GM18867 (cell line): Measurements from ENCODE around the gene ACBD4.
"Not testable (repeated sequence)": the region's sequence is repeated elsewhere in the genome, so short reads cannot be mapped to it uniquely, and the experiment has no call there.

Experiments used
- ATAC-seq: cut with Tn5 transposase; IDR thresholded peaks from one replicate; pipeline ENCODE4 v1.9.1; 2021; ENCODE audit warnings: mild to moderate bottlenecking, moderate library complexity; ENCODE audit not compliant: unreplicated experiment

The ACBD4 gene

DNA sequence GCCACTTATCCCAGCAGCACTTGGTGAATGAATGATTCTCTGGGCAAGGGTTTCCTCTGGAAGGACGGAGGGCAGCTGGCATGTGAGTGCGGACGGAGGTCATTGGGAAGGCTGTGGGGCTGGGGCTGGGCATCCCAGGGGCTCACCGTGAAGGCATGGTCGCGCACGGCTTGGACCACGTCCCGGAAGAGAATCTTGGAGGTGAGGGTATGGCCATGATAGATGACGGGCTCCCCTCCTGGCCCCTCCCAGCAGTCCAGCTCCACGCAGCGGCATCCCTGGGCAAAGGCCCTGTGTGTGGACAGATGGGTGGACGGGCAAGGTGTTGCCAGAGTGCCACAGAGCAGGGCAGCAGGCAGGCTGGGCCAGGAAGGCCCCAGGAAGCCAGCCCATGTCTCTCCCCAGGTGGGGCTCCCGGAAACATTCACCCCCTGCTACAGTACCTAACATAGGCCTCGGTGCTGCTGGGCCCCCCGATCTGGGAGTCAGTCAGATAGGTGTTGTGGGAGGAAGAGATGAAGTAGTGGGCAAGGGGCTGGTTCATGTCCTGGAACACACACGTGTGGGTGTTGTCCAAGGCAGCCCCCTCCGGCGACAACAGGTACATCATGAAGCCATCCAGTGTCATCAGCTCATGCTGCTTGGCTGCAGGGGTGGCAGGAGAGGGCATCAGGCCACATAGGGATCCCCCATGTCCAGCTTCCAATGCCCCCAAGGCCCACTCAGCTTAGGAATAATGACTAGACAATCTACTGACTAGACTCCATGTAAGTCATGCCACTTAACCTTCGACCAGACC, 17.4 kb upstream of the ACBD4 start:
- ATAC-seq, result no peak

DNA sequence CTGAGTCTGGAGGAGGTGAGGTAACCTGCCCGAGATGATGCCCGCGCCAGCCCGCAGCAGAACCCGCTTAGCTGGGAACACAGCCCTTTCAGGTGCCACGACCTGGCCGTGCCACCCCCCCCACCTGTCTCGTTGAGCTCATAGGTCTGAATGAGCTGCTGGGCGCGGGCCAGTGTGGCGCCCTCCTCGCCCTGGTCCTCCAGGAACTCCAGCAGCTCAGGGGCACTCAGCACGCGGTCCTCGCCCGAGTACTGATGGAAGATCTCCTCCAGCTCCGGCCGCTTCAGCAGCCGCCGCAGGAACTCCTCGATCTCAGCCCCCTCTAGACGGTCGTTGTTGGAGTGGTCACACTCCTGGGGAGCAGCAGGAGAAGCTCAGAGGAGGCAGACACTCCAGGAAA, 16.8 kb upstream of the ACBD4 start:
- no peak for ATAC-seq

DNA sequence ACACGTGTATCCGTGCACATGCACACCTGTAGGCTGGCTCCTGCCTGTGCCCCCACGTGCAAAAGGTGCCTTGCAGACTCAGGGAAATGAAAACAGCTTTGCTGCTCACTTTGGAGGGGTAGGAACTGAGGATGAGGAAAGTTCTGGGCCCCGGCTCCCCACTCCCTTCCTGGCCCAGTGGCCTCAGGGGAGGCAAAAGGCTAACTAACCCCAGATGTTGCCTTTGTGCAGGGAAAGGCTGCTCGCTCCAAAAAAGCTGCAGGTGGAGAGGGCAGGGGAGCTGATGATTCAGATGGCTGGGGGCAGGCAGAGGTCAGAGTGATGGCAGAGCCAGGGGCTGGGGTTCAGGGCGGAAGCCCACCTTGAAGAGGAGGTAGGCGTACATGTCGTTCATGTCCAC, 15.5 kb upstream of the ACBD4 start:
- ATAC-seq, result no peak

DNA sequence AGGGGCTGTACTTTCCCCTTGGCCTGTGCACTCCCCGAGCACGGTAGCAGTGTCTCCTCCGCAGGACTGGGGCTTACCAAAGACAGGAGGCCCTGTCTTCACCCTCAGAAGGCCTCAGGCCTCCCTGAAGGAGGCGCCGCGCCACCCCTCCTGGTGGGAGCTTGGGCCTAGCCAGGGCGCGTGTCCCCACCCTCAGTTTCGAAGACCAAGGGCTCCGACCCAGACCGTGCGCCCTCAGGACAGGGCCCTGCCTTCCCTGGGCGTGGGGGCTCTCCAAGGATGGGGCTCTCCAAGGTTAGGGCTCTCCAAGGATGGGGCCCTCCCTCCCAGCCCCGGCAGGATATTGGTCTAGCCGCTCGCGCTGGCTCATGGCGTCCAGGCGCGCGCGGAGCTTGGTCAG, 14.9 kb upstream of the ACBD4 start:
- no peak for ATAC-seq

DNA sequence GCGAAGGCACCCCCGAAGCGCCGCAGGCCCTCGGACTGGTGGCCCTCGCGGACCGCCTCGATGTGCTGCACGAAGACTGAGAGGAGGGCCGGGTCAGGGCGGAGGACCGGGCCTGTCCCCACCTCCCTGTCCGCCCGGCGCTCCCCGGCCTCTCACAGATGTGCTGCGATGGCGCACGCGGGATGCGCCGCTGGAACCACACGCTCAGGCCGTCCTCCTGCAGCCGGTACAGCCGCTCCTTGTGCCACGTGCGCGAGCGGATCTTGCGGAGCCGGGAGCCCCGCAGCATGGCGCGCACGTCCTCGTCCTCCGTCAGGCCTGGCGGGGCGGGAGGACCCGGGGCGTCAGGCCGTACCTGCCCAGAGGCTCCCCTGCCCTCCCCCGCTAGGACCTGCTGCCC, 14.4 kb upstream of the ACBD4 start:
- ATAC-seq, result no peak

DNA sequence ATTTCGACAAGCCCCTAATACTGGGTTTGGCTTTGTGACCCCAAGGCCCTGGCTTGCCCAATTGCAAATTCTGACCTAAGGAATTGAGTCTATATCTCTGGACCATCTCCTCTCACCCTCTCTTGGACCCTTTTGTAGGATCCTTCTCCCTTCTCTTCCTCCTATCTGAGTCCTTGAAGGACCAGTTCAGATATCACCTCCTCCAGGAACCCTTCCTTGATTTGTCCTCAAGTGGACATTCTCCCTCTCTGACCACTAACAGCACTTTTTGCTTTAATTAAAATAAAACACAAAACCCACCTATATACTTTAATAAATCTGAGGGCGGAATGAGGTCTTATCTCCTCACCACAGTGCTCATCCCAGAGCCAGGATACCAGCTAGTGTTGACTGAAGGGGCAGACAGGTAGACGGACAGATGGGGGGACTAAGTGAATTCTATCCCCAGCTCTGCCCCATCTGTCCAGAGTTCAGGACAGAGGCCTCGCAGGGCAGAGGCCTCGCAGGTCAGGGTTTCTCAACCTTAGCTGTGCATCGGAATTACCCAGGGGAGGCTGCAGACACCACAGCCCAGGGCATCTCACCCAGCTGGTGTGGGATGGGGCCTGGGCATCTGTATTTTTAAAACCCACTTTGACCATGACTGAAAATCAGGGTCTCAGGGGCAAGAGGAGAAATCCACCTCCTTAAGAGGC, 12.3 kb upstream of the ACBD4 start:
- ATAC-seq, result no peak

DNA sequence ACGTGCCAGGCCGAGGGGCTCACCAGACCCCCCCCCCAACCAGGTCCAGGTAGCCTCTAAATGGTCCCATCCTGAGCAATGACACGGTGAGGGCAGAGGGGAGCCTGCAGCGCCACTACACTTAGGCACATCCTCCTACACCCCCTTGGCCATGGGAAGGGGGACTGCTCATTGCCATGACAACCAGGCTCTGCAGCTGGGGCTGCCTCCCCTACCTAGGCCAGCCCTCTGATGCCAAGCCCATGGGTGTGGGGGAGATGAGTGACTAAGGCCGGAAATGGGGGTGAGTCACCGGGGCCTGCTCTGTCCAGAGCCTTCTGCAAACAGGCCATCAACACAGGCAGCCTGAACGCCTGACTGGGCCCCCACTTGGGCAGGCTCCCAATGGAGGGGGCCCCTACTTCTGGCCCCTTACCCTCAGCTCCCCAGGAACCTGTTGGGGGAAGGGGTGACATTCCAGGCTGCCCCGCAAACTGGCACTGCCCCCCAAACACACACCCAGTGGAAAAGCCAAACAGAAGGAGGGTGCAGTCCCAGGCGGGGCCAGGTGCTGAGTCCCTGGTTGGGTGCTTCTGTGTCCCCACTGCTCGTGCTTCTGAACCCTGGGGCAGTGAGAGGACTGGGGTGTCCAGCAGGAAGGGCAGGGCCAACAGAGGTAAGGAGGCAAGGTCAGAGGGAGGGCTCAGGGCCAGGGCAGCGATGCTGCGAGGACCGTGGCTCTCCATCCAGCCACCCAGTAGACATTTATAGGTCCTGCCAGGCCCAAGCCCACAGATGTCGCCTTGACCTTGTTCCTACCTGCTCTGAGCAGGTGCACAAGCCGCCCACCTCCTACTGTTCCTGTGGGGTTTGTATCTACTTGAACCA, 11.3 kb upstream of the ACBD4 start:
- ATAC-seq, result no peak

DNA sequence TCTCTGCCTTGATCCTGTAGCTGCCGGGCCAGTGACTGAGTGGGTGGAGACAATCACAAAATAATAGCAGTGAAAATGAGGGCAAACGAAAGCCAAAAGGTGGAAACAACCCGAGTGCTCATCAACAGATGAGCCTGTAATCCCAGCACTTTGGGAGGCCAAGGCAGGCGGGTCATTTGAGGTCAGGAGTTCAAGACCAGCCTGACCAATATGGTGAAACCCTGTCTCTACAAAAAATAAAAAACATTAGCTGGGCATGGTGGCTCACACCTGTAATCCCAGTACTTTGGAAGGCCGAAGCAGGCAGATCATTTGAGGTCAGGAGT, 10.7 kb upstream of the ACBD4 start:
- ATAC-seq, result not testable (repeated sequence)

DNA sequence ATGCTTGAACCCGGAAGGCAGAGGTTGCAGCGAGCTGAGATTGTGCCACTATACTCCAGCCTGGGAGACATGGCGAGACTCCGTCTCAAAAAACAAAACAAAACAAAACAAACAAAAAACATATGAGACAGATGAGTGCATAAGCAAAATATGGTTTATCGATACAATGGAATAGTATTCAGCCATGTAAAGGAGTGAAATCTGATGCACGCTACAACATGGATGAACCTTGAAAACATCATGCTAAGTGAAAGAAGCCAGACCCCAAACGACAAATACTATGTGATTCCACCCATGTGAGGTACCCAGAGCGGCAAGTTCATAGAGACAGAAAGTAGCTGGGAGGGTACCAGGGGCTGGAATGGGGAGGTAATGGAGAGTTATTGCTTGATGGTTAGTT, 10.0 kb upstream of the ACBD4 start:
- ATAC-seq, result no peak

DNA sequence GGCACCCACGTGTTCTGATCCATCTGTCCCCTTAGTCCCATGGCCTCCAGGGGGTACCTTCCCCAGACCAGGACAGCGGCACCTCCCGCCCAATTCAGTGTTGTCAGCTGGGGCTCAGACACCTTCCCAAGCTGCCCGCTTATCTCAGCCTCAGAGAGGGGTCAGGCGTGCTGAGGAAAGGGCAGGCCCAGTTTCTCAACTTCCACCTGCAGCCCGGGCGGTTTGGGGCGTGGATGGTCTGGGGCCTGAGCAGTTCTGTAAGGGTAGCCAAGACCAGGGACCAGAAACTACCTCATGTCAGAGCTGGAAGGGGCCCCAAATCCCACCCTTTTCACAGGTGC, 8.3 kb upstream of the ACBD4 start:
- no peak for ATAC-seq

DNA sequence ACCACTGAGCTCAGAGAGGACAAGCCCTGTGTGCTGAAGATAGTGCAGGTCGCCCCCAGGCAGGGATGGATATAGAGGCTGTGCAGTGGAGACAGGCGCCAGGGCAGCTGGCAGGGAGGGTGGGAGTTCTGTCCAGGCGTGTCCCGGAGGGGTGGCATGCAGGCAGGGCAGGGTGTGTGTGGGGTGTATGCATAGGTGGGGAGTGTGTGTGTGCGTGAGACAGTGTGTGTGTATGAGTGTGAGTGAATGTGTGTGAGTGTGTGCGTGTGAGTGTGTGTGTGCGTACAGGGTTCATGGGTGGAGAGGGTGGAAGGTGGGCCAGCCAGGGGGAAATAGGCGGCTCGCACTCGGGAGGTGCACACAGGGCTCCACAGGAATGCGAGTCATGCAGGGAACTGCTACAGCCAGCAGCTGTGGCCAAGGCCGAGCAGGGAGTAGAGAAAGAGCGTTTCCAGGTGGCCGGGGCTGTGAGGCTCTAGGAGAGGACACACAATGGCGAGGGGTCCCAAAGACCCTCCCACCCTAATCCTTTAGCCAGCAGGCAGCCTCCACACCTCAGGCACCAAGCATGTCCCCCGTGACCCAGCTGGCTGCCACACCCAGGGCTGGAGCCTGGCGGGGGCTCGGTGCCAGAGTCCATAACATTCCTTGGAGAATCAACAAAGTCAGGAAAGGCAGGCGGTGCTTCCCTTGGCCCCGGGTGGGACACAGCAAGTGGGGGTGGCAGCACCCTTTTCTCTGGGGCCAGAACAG, 7.8 kb upstream of the ACBD4 start:
- no peak for ATAC-seq

DNA sequence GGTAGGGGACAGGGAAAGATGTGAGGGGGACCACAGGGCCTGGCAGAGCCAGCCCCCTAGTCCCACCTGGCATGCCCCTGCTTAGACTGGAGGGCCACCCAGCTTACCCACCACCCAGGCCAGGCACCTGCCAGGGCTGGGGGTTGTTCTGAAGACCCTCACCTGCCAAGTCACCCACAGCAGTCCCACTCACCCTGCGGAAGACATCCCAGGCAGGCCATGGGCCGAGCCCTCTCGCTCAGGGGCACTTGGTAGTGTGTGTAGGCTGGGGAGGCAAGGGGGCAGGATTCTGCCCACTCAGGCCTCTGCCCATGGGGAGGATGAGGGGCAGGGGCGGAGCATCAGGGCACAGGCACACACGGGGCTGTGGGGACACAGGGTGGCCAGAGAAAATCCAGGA, 7.2 kb upstream of the ACBD4 start:
- ATAC-seq, result no peak

DNA sequence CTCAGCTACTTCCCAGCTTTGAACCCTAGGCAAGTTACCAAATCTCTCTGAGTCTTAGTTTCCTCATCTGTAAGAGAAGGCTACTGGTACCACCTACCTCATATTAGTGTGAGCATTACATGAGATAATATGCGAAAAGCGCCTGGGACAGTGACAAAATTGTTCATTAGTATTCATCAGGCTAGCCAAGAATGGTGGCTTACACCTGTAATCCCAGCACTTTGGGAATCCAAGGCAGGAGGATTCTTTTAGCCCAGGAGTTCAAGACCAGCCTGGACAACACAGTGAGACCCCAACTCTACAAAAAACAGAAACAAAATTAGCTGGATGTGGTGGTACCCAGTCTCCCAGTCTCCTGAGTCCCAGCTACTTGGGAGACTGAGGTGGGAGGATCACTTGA, 6.5 kb upstream of the ACBD4 start:
- ATAC-seq, result no peak

DNA sequence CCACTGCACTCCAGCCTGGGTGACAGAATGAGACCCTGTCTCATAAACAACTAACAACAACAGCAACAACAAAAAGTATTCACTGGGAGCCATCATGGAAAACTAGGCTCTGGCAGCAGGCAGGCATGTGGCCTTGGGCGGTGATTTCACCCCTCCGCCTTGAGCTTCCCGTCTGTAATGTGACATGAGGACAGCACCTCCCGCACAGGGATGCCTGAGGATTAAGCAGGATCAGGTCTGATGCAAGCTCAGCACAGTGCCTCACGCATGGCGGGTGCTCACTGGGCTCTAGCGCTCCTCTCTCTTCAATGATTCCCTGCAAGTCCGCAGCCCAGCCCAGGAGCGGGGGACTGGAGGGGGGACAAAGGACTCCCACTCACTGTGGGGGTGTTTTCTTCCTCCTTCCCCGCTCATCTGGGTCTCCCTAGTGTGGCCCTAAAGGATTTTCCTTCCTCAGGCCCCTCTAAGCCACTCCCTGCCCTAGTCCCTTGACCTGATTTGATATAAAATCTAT, 6.0 kb upstream of the ACBD4 start:
- ATAC-seq, result no peak

DNA sequence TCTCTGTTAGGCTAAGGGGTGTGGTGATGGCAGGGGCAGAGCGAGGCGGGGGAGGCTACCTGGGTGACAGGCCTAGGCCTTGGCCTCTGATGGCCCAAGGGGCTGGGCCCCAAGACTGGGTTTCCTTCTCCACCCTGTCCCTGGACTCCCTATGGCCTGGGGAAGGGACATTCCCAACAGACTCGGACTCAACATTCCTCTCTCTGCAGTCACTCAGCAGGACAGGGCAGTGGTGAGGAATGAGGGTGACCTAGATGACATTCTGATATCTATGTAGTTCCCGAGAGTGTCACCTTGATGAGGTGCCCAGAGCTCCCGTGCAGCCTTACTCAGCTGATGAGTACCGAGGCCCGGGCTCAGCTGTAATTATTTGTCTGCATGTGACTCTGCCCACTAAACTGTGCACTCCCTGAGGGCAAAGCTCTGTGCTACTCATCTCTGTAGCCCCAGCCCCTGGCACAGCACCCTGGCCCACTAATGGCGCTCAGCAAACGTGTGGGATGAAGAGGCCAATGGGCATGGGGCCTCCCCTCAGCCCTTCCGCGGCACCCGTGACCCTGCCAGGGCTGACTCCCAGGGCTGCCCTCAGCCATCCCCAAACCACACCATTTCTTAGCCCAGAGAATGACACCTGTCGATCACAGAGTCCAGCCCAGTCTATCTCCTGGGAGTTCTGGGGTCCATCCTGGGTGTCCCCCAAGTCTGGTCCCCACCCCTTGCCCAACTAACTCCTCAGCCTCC, 5.4 kb upstream of the ACBD4 start:
- ATAC-seq, result no peak

DNA sequence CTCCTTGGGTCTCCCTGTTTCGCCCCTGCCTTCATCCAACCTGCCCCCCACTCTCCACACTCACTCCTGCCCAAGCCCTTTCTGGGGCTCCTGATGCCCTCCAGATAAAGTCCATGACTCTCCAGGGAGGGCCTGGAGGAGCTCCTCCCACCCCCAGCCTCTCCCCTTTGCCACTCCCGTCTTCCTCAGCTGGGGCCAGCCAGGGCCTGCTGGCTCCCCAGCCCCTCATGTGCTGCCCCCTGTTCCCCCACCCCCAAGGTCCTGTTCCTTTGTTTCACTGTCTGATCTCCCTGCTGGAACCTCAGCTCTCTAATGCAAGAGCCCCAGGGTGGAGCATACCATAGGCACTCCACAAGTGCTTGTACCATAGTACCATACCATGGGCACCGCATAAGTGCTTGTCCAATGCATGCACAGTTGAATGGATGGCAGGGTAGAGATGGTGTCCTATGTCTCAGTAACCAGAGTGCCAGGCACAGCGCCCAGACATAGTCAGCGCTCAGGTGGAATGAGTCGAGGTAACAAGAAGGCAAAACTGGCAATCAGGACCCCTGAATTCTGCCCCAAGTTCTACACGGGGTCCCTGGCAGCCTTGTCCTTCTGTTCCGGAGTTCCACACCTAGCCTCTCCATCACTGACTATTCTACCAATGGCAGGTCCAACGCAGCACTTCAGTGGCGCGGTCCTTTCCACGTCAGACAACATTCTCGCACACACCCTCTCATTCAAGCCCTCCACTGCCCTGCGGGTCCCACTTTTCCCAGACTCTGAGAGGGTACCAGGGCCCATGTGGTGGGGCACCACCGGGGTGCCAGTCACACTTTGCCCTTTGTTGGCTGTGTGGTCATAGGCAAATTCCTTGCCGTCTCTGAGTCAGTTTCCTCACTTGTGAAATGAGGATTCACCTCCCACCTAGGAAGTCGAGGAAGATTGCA, 4.5 kb upstream of the ACBD4 start:
- no peak for ATAC-seq

DNA sequence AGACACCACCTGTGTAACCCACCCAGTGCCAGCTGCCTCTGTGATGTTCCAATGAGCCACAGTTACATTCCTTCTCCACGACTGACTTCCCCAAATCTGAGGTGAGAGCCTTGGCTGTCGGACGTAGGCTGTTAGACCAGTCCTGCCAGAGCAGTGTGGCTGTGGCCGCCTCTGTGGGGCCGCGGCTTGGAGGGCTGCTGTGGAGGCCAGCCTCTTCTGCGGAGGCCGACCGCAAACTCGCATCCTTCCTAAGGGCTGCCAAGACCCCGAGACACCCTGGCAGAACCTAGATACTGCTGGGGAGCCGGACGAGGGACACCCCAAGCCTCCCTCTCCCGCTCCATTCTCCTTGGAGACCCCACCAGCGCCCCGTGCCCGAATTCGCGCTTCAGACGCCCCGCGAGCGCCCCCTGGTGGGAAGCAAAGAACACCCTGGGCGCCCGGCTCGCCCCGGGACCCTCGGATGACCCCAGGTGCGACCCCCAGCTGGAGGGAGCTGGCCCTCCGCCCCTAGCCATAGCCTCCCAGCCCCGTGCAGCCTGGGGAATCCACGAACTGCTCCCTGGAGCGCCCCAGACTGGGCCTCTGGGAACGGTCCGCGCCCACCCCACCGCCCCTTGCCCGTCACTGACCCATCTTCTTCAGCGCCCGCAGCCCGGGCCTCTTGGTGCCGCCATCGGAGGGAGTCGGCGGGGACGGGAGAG, 3.7 kb upstream of the ACBD4 start:
- no peak for ATAC-seq

DNA sequence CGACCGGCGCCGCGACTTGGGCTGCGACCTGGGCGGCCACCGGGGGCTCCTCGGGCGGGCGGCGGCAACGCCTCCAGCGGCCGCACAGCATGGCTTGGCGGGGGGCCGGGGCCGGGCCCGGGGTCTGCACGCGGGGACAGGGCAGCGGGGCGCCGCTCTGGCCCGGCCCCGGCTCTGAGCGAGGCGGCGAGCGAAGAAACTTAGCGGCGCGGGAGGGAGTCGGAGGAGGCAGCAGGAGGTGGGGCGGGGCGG, 3.2 kb upstream of the ACBD4 start, which contains the start of gene PLCD3:
Gene PLCD3, minus strand, starts transcription at position 196 of the 252 bp plus-strand sequence. Its CDS starts 105 bp downstream, at position 91.
- no peak for ATAC-seq
